Panc1 (cell line): Measurements from ENCODE around the gene SMC6.

Experiments
- CTCF ChIP-seq: fragments of 450-650 bp; IDR thresholded peaks from 2 replicates; pipeline ENCODE4 v1.5.1; 2017; ENCODE audit warnings: mild to moderate bottlenecking
- TCF7L2 ChIP-seq: IDR thresholded peaks from 2 replicates; pipeline ENCODE4 v1.6.1; 2011; ENCODE audit warnings: mild to moderate bottlenecking, low read depth, low read length, inconsistent platforms

- TF ChIP-seq CTCF (no peak), TCF7L2 (no peak)
These were observed 117.4 kb downstream of the SMC6 start for GRCh38 chr2:17636257-17636656.
